ENCODE data around the gene TRNAU1AP. TPM values are rescaled to one million over a fixed set of nuclear protein-coding genes. Genes with fewer than 3 reads are reported as not detected.
"Not testable (repeated sequence)": the region's sequence is repeated elsewhere in the genome, so short reads cannot be mapped to it uniquely, and the experiment has no call there.

Gene TRNAU1AP
- total and polyA plus RNA-seq, 2 experiments from 2014 or later: 17.4 to 19.1 TPM

DNA sequence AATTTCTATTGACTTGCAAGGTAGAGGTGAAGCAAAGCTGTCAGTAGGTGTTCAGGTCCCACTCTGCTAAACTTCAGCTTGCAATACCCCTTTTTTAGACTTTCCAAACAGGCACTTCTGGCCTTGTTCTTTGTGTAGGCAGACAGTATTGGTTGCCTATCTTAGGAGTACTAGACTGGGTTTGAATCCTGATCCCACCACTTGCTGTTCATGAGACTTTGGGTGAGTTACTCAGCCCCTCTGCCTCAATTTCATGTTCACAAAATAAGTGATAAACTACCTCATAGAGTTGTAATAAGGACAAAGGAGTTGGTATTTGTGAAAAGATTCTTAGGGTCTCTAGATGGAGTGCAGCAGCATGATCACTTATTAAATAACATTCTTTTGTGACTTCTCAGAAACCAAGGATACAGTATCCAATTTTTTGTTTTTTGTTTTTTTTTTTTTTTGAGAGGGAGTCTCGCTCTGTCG, 41.9 kb upstream of the TRNAU1AP start:
- Histone ChIP-seq H2AFZ (no peak overlapping the region), H3K36me3 (replicated peaks; ENCODE audit: insufficient read depth, low read depth) (peaks cover 9% of the 10 kb centered on the region), H3K79me2 (peaks cover 51% of the 10 kb centered on the region), H3K9me3 (ENCODE audit: low read depth) (no peaks in the 10 kb centered on the region), H3K9me2 (replicated peaks; ENCODE audit: insufficient read depth) (no peaks in the 10 kb centered on the region), H3K4me3 (no peak overlapping the region), H3K27me3 (no peaks in the 10 kb centered on the region), H3K27ac (peak overlapping the region; percentile 79), H4K20me1 (ENCODE audit: insufficient read depth, poor library complexity, severe bottlenecking) (peaks cover 61% of the 10 kb centered on the region), H3K4me2 (peak overlapping the region; percentile 93), H3K4me1 (ENCODE audit: insufficient read depth) (peaks cover 17% of the 10 kb centered on the region)
- WGBS (ENCODE audit: low lambda C conversion rate, missing lambda C conversion rate): 71% methylated on average over 2 of the region's 2 CpGs
- DNase-seq (ENCODE audit: low spot score): no peak
- TF ChIP-seq, protein P1, sequence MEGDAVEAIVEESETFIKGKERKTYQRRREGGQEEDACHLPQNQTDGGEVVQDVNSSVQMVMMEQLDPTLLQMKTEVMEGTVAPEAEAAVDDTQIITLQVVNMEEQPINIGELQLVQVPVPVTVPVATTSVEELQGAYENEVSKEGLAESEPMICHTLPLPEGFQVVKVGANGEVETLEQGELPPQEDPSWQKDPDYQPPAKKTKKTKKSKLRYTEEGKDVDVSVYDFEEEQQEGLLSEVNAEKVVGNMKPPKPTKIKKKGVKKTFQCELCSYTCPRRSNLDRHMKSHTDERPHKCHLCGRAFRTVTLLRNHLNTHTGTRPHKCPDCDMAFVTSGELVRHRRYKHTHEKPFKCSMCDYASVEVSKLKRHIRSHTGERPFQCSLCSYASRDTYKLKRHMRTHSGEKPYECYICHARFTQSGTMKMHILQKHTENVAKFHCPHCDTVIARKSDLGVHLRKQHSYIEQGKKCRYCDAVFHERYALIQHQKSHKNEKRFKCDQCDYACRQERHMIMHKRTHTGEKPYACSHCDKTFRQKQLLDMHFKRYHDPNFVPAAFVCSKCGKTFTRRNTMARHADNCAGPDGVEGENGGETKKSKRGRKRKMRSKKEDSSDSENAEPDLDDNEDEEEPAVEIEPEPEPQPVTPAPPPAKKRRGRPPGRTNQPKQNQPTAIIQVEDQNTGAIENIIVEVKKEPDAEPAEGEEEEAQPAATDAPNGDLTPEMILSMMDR (IDR thresholded peaks at IDR 0.05; ENCODE audit: poor library complexity): no peak
- TF ChIP-seq EZH2 (IDR thresholded peaks at IDR 0.05; ENCODE audit: borderline replicate concordance) (no peak), EZH2phosphoT487 (IDR thresholded peaks at IDR 0.05; ENCODE audit: low read depth, severe bottlenecking, unreplicated experiment) (no peak)

DNA sequence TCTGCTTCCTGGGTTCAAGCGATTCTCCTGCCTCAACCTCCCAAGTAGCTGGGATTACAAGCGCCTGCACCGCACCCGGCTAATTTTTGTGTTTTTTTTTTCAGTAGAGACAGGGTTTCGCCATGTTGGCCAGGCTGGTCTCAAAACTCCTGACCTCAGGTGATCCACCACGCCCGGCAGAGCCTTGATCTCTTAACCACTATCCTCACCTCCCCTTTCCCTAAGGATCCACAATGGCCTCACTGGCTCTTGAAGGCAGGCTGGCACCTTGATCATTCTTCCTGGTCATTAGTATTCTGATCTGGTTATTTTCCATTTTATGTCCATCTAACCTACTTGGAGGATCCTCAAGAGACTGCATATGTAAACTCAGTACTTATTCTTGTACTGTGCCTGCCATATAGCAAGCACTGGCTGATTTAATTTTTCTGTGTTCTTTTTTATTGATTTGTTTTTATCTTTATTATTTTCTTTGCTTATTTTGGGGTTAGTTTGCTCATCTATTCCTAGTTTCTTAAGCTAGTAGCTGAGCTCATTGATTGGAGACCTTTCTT, 40.8 kb upstream of the TRNAU1AP start:
- H3K36me3 ChIP-seq (replicated peaks; ENCODE audit: insufficient read depth, low read depth): peaks cover 9% of the 10 kb centered on the region
- peaks cover 17% of the 10 kb centered on the region for H3K4me1 ChIP-seq (ENCODE audit: insufficient read depth)
- H3K9me3 ChIP-seq (ENCODE audit: low read depth): no peaks in the 10 kb centered on the region
- TF ChIP-seq EZH2phosphoT487 (IDR thresholded peaks at IDR 0.05; ENCODE audit: low read depth, severe bottlenecking, unreplicated experiment) (no peak), EZH2 (IDR thresholded peaks at IDR 0.05; ENCODE audit: borderline replicate concordance) (no peak)
- TF ChIP-seq, protein P1 (IDR thresholded peaks at IDR 0.05; ENCODE audit: poor library complexity): no peak
- H2AFZ ChIP-seq: no peak overlapping the region
- H3K79me2 ChIP-seq: peaks cover 40% of the 10 kb centered on the region
- DNase-seq (ENCODE audit: low spot score): no peak
- 92% methylated on average over 7 of the region's 7 CpGs for WGBS (ENCODE audit: low lambda C conversion rate, missing lambda C conversion rate)
- H3K4me3 ChIP-seq: no peak overlapping the region
- H4K20me1 ChIP-seq (ENCODE audit: insufficient read depth, poor library complexity, severe bottlenecking): peaks cover 57% of the 10 kb centered on the region
- H3K9me2 ChIP-seq (replicated peaks; ENCODE audit: insufficient read depth): no peaks in the 10 kb centered on the region
- no peak overlapping the region for H3K4me2 ChIP-seq
- H3K27me3 ChIP-seq: no peaks in the 10 kb centered on the region
- no peak overlapping the region for H3K27ac ChIP-seq

DNA sequence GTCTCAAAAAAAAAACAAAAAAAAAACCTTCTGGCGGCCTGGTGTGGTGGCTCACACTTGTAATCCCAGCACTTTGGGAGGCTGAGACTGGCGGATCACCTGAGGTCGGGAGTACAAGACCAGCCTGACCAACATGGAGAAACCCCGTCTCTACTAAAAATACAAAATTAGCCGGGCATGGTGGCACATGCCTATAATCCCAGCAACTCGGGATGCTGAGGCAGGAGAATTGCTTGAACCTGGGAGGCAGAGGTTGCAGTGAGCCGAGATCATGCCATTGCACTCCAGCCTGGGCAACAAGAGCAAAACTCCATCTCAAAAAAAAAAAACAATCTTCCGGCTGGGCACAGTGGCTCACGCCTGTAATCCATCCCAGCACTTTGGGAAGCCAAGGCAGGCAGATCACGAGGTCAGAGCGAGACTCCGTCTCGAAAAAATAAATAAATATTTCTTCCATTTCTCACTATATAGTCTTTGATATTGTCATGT, 38.4 kb upstream of the TRNAU1AP start:
- not testable (repeated sequence) for H3K27ac ChIP-seq
- H3K4me1 ChIP-seq (ENCODE audit: insufficient read depth): peaks cover 12% of the 10 kb centered on the region

DNA sequence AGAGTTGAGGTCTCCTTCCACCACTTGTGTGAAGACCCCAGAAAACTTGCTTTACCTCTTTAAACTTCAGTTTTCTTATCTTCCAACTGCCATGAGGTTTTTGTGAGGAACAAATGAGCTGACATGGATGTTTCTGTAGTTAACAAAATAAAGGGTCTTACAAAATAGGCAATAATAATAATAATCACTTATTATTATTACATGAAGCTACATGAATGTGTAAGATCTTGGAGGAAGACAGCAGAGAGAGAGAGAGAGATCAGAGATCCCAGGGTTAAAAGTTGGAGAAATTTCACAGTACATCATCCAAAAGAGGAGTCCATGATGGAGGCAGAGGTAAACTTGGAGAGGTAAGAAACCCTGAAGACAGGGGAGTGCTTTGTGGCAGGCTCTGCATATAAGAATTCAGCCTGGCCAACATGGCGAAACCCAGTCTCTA, 36.3 kb upstream of the TRNAU1AP start:
- Histone ChIP-seq H3K79me2 (peaks cover 27% of the 10 kb centered on the region), H3K27me3 (no peaks in the 10 kb centered on the region), H3K27ac (no peak overlapping the region), H3K9me3 (ENCODE audit: low read depth) (no peaks in the 10 kb centered on the region), H2AFZ (no peak overlapping the region), H3K4me2 (no peak overlapping the region), H3K4me3 (no peak overlapping the region), H3K36me3 (replicated peaks; ENCODE audit: insufficient read depth, low read depth) (no peaks in the 10 kb centered on the region), H4K20me1 (ENCODE audit: insufficient read depth, poor library complexity, severe bottlenecking) (peaks cover 24% of the 10 kb centered on the region), H3K9me2 (replicated peaks; ENCODE audit: insufficient read depth) (no peaks in the 10 kb centered on the region), H3K4me1 (ENCODE audit: insufficient read depth) (peaks cover 6% of the 10 kb centered on the region)
- no peak for DNase-seq (ENCODE audit: low spot score)
- WGBS (ENCODE audit: low lambda C conversion rate, missing lambda C conversion rate): 100% methylated on average over 1 of the region's 1 CpG
- TF ChIP-seq EZH2phosphoT487 (IDR thresholded peaks at IDR 0.05; ENCODE audit: low read depth, severe bottlenecking, unreplicated experiment) (no peak), EZH2 (IDR thresholded peaks at IDR 0.05; ENCODE audit: borderline replicate concordance) (no peak)
- TF ChIP-seq, protein P1 (IDR thresholded peaks at IDR 0.05; ENCODE audit: poor library complexity): no peak

More for the DNA sequence above, 38.4 kb upstream of the TRNAU1AP start:
- Histone ChIP-seq H3K79me2 (peaks cover 27% of the 10 kb centered on the region), H4K20me1 (ENCODE audit: insufficient read depth, poor library complexity, severe bottlenecking) (peaks cover 43% of the 10 kb centered on the region)
- H3K4me3 ChIP-seq; H3K9me3 ChIP-seq (ENCODE audit: low read depth); DNase-seq (ENCODE audit: low spot score); H3K27me3 ChIP-seq; H2AFZ ChIP-seq; H3K4me2 ChIP-seq; H3K9me2 ChIP-seq (replicated peaks; ENCODE audit: insufficient read depth); H3K36me3 ChIP-seq (replicated peaks; ENCODE audit: insufficient read depth, low read depth): not testable (repeated sequence)
- 90% methylated on average over 13 of the region's 13 CpGs for WGBS (ENCODE audit: low lambda C conversion rate, missing lambda C conversion rate)

Measured in hepatocyte (in vitro differentiated cells).